Activated CD4-positive, alpha-beta T cell treated with anti-CD3 and anti-CD28 coated beads, Interleukin-2, Interleukin-6, amounts not matched to agents 100 ng/mL and 50 ng/mL, durations not matched to agents 16 hours and 8 hours (primary cell): ENCODE data around the gene MIER3.
A peak's percentile ranks its signal among the peaks of the same experiment; 100 is the strongest.
"Not testable (repeated sequence)": the region's sequence is repeated elsewhere in the genome, so short reads cannot be mapped to it uniquely, and the experiment has no call there.

ENCODE experiments used
- DNase-seq: peaks from one replicate; pipeline ENCODE4 v3.0.0-alpha.2; 2020

Gene MIER3, protein sequence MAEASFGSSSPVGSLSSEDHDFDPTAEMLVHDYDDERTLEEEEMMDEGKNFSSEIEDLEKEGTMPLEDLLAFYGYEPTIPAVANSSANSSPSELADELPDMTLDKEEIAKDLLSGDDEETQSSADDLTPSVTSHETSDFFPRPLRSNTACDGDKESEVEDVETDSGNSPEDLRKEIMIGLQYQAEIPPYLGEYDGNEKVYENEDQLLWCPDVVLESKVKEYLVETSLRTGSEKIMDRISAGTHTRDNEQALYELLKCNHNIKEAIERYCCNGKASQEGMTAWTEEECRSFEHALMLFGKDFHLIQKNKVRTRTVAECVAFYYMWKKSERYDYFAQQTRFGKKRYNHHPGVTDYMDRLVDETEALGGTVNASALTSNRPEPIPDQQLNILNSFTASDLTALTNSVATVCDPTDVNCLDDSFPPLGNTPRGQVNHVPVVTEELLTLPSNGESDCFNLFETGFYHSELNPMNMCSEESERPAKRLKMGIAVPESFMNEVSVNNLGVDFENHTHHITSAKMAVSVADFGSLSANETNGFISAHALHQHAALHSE

DNA sequence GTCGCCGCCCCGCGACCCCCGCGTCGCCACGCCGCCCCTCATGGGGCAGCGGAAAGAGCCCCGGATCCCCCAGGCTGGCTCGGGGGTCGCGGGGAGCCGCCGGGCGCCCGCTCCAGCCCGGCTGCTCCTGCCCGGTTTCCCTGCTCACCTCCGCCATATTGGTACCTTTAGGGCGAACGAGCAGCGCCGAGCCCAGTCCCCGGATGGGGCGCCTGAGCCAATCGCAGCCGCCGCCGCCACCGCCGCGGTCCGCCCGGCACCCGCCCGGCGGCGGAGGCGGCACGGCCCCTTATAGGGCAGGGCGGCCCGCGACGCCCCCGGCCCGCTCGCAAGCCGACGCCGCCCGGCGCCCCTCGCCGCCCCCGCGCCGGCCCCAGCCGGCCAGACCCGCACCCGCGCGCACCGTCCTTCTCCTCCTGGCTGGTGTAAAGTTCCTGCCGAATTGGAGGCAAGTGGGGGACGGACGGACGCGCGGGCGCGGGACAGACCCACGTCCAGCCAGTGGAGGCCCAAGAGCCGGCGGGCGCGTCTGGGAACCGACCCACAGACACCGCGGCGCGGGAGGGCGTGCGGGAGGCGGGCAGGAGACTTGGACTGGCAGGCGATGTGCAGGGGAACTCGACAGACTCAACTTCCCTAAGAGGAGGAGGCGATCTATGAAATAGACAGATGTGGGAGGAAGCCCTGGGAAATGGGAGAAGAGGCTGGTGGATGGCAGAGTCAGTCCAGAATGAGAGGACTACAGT is at the start of gene MIER3:
Gene MIER3, minus strand, starts transcription at position 178 of the 746 bp plus-strand sequence. Its CDS starts 21 bp downstream, at position 157.
- peak; percentile 89 for DNase-seq

DNA sequence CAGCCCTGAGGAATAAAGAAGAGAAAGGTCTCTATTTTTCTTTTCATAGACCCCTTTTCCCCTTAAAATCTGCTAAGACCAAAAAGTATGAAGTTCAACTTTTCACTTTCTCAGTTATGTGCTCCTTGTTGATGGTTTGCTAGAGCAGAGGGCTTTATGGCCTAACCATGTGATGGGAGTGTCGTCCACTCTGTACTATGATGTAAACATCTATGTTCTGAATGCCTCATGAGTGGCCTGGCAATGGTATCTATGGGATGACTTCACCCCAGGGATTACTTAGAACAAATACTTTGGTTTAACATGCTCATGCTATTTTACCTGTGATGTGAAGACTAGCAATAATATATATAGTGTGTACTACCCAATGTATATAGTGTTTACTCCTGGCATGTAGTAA is 43.7 kb upstream of the MIER3 start:
- no peak for DNase-seq

DNA sequence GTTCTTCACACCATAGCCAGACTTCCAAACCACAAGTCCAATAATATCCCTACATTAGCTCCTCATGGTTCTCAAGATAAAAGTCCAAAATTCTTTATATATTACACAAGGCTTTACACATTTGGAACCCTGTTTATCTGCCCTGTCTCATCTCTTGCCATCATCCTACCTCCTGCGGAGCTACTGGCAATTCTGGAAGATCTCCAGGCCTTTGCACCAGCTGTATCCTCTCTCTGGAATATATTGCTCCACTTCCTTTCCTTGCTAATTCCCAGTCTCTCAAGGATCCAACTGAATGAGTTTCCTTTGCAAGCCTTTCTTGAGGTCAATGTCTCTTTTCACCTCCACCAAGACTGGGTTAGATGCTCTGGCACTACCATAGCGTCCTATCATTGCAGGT is 41.3 kb upstream of the MIER3 start:
- no peak for DNase-seq

DNA sequence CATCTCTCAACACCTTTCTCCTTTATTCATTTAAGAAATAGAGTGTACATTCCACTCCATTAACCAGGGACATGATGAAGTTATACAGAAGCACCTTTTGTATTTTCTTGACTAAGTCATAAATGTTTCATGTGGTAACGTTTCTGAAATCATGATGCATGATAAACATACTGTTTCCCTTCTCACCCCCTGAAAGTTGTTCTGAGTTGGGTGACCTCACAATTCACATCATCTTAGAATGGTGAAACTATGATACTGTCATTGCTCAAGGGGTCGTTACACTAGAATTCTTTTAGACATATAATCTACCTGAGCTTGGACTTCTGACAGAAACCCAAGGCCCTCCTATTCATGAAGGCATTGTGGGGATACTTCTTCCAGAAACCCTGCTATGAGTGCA is 37.8 kb upstream of the MIER3 start:
- DNase-seq: no peak

DNA sequence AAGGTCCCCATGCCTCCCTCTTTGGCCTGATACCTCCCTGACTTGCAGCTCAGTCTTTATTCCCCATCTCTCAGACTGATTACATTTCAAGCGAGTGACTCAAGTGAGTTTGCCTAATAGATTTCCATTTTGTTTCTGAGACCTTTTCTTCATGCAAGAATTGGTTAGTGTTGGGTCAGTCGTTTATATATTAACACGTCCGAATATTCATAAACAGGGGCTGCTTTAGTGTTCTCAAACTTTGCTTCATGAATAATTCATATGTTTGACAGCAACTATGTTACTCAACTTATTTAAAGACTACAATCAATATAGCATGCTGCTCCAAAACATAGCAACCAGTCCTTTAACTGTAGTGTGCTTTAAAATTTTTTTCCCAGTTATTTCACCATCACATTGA is 36.6 kb upstream of the MIER3 start:
- DNase-seq: no peak

DNA sequence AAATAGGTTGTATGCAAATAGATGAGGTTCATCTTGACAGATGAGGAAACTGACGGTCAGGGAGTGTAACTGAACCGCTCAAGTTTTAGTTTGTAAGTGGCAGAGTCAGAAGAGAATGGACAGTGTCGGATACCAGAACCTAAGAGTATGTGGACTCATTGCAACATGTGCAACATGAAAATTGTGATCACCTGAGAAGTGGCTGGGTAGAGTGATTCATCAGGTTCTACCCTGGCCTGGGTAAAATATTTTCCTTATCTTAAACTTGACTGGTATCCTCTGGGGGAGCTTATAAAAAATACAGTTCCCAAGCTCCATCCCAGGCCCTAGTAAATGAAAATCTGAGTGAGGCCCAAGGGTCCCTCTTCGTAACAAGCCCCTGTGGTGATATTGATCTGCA is 35.2 kb upstream of the MIER3 start:
- no peak for DNase-seq

DNA sequence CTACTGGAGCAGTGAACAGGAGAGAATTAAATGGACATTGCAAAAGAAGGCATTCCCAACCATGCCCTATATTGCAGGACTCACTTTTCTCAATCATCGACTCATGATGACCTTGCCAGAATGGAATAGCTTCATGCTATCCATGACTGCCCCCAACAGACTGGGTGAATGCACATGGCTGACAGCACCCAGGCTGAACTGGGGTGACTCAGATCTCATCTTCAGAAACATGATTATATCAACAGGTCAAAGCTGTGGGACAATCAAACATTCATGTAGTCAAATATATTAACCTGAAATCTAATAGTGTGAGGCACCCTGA is 34.7 kb upstream of the MIER3 start:
- peak; percentile 2 for DNase-seq

DNA sequence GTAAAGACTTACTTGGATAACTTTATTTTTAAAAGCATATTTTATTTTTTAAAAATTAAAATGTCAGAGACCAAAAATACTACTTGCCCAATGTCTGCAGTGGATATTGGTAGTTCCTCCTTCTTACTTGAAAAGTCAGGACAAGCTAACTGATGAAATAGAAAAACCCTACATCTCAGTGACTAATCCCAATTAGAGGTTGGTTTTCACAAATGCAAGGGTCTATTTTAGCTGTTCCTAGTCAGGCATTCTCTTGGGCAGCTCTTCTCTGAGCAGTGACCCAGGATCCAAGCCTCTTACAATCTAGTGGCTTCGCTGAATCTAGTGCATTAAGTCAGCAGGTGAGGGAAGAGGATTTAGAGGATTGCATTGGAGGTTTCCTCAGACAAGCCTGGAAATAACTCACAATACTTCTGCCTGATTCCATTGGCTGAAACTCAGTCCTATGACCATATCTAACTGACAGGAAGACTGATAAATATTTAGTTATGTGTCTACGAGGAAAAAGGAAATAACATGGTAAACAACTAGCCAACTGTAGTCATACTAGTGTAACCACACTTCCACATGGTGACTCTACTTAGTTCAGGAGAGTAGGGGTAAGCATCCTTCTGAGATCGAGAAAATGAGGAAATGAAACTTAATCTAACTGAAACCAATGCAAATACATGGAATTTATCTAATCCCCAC is 34.2 kb upstream of the MIER3 start:
- DNase-seq: peak; percentile 6

DNA sequence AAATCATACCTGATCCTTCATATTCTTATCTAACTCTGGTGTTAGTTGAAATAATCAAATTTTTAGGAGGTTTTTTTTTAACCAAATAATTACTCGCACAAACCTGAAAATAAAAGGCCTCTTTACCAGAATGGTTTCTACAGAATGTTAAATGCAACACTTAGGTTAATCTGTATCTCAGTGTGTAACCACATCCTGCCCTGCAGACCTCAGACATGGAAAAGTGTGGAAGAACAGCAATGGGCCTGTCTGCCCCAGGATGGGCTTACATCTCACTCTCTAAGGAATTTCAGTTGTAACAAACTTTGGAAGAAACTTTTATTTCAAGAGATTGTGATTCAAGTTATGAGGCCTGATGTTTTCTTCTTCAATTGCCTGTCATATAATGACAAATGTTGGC is 32.5 kb upstream of the MIER3 start:
- peak; percentile 33 for DNase-seq

DNA sequence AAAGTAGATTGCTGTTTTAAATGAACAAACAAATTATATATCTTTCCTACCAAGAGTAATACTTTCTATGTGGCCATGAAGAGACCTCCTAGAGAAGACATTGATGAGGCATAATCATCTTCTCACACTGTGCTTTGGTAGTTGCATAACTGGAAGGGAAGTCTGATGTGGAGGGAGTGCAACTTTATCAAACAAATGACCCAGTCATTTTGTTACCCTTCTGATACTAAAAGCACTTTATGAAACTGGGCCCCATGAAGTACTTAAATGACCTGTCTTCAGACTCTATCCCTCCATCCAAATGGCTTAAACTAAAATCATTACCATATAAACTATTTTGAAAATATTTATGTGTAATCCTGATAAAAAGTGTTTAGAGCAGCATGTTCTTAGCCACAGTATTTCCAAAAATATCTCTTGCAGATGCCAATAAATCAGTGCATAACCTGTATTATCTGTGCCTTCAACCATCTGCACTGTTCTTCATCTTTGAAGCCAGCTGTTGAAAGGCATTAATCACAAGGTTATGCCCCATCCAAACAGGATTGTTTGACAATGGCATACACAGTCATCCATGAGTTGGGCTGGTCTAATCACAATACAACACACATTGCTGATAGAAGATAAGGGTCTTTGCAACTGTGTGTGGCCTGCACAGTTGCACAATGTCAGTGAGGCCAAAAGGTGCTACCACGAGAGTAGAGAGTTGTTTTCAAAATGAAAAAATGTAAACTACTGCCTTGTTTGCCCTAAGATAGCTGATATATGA is 31.9 kb upstream of the MIER3 start:
- DNase-seq: peak; percentile 54

DNA sequence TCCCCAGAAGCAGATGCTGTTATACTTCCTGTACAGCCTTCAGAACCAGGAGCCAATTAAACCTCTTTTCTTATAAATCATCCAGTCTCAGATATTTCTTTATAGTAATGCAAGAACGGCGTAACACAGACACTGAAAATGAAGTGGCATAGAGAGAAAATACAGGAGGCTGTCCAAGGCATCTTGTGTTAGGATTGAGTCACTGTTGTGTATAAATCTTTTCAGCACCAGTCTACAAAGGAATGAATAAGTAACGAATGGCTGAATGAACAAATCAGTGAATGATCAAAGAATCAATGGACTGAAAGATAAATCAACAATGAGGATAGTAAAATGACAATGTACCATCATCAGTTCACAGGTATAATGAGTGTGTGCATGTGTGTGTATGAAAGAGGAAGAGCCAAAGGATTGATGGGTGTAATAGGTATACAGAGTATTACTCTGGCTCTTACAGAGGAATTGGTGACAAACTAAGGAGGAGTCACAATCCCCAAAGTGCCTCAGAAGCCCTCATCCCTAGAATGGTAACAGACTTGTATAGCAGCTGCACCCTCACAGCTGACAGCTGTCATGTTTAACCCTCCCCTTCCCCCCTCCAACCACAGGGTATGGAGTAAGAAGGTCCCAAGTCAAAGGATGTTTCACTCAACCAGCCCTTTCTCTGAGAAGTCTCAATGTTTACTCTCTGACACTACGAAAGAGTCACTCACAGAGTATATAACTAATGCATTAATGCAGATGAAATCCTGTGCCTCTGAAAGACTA is 29.8 kb upstream of the MIER3 start:
- no peak for DNase-seq

DNA sequence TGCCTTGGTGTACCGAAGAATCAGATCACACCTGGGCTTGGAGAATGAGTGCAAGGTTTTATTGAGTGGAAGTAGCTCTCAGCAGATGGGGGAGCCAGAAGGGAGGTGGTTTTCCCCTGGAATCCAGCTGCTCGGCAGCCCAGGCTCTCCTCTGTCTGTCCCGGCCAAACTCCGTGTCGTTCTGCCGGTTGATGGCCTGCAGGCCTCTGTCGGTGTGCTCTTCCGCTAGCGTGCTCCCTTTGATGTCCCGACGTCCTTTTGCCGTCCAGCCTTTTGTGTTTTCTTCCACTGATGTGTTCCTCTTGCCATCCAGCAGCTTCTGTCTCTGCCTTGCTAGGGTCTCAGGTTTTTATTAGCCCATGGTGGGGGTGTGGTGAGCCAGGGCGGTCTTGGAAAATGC is 28.0 kb upstream of the MIER3 start:
- no peak for DNase-seq

DNA sequence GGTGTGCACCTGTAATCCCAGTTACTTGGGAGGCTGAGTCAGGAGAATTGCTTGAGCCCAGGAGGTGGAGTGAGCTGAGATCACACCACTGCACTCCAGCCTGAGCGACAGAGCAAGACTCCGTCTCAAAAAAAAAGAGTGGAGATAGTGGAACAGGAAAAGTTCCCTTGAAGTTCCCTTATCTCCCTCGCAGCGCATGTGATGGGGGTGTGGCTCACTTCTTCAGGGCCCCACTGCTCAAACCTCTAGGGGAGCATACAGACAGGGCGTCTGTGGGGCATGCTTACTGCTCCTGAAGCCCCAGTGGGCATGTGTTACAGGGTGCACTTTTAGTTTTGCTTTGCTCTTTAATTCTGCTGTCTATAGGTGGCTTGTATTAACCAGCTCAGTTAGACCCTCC is 27.6 kb upstream of the MIER3 start:
- not testable (repeated sequence) for DNase-seq

DNA sequence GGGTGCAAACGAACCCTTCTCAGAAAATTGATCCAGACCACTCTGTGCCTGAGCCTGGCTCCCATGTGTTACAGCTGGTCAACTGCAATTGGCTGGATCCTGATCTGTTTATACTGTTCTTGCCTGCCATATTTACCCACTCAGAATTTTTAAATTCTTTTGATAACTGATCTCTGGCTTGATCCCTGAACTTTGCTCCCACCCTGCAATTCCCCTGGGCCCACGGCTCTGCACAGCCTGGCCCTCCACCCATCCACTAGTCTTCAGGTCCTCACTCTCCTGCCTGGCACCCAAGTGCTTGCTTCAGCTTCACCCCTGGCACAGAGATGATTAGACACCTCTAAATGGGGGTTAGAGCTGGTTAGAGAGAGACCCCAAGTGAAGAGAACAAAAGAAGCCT is 25.9 kb upstream of the MIER3 start:
- DNase-seq: no peak

DNA sequence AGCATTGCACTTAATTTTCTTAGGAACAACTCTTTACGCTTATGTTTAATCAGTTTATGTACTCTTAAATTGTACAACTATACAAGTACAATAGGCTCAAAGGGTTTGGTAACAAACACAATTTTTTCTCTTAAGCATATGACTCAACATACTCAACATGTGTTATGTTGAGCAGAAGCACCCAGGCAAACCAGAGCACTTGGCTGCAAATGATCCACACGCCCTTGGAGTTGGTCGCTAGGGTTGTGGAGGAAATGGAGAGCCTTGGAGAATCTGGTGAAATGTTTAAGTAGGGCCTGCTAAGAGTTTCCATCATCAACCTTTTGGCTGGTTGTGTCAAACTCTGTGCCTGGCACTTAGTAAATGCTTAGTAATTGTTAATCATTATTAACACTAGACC is 25.1 kb upstream of the MIER3 start:
- no peak for DNase-seq

DNA sequence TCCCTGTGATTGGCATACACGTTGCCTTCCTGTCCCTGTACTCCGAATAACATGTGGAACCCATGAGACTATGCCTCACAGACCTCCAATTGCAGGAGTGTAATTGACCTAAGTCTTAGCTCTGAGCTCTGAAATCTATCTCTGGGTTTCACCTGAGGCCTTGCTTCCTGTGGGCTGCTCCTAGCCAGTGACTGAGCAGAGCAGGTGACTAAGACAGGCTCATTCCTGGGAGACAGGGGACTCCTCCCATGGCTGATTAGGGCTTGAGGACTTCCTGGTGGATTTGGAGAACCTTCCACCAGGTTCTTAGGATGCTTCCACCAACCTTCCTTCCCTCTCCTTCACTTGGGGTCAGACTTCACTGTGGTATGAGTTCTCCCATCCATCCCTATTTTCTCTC is 22.3 kb upstream of the MIER3 start:
- no peak for DNase-seq

DNA sequence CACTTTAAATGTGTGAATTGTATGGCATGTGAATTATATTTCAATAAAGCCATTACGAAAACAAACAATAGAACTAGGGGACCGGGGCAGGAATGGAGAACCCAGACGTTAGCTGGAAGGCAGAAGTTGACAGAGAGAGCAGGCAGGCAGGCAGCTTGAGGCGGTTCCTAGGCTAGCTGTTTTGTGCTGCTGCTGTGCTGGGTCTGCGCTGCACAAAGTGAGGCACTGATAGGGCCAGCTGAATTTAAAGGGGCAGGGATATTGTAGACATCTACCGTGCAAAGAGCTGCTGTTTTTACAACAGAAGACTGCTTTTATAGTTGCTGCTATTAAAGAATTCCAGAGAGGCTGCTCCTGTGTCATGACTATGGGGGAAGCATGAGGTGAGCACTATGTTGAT is 21.6 kb upstream of the MIER3 start:
- DNase-seq: no peak

DNA sequence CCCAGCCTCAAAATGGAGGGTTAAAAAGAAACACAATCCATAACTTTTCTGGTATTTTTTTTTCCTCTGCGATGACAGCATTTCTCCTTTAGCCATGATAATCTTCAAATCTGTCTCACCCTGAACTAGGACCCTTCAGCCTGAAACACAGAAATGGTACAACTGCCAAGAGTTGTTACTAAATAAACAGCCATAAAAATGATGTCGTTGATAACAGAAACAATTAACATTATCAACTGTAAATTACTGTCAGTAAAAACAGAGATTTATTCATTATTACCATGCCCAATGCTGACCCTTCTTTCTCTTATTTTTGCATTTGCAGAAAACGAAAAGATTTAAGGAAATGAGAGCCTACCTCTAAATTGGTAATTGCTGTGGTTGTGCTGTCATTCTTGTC is 19.4 kb upstream of the MIER3 start:
- DNase-seq: no peak

DNA sequence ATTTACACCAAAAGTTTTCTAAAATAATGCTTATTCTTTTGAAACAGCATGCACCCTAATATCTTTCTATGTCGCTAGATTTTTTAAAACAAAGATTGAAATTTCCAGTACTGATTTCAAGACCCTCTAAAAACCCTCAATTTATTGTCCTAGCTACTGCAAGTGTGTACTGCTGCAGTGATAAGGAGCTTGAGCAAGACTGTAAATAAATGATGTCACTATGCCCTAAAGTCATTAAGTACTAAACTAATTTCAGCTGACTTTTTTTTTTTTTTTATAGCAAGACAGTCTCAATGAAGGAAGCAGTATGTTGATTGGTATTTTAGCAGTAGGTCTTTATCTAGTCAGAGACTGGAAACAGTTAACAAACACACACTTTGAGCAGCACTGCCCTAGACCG is 12.2 kb upstream of the MIER3 start:
- no peak for DNase-seq

DNA sequence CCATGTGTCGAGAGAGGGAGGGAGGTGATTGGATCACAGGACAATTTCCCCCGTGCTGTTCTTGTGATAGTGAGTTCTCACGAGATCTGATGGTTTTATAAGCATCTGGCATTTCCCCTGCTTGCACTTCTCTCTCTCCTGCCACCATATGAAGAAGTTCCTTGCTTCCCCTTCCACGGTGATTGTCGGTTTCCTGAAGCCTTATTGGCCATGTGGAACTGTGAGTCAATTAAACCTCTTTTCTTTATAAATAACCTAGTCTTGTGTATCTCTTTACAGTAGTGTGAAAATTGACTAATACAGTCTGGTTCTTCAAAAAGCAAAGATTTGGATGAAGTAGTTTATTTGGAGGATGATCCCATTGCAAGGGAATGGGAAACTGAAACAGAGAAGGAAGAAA is 11.3 kb upstream of the MIER3 start:
- no peak for DNase-seq

DNA sequence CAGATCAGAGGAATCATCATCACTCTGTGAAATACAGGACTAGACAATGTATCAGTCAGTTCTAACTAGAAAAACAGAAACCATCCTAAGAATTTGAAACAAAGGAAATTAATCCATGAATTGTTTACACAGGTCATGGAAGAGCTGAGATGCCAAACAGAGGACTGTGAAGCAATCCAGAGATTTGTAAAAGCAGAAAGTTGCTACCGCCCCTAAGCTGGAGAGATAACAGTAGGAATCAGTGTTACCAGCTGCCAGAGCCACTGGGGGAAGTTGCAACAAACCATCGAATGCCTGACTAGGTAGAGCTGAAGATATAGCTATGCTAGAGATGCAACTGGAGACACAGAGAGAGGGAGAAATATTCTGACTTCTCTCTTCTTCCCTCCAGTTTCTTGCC is 10.4 kb upstream of the MIER3 start:
- DNase-seq: no peak

DNA sequence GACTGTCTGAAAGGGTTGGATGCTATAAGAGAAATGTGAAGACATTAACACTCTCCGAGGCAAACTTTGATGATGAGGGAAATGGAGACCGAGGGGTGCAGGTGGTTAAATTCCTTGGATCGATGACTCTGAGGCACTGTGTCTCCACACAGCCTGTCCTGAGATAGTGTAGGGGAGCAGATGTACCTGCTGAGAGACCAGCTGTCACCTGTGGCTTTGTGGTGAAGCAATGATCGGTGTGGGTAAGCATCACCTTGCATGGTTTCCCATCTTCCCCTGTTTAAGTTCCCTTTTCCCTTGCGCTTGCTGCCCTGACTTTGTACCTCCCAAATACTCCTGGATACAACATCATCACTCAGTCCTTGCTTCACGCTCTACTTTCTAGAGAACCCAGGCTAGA is 9.8 kb upstream of the MIER3 start:
- no peak for DNase-seq
